ENCODE results near the gene MITF.

GRCh38 chr3:69986419-69986818 lies 247.2 kb downstream of the MITF start:
- no peak for TF ChIP-seq CTCF (IDR thresholded peaks at IDR 0.05)
- no peak for TF ChIP-seq POLR2A (IDR thresholded peaks at IDR 0.05)
